Upper lobe of left lung (tissue), 6 donors: Measurements from ENCODE around the gene GRK5. TPM values are rescaled to one million over a fixed set of nuclear protein-coding genes. Genes with fewer than 3 reads are reported as not detected.

Experiments
- ATAC-seq, 2 donors: fragments of 200-7000 bp; cut with Tn5 transposase; one replicate each; pipeline ENCODE4 v1.9.1; 2022; ENCODE audit warnings: mild to moderate bottlenecking in 2 of 2, moderate library complexity in 2 of 2; ENCODE audit not compliant: low FRiP score in 2 of 2
- DNase-seq, 2 donors: peaks; one replicate each; pipeline ENCODE4 v3.0.0-alpha.2; 2019 to 2020
- H3K27ac ChIP-seq, 4 donors: fragments of 200-600 bp; sonication (generic); one replicate each; pipeline ENCODE4 v1.5.1; 2016 to 2019
- H3K27me3 ChIP-seq, 4 donors: fragments of 200-600 bp; sonication (generic); one replicate each; pipeline ENCODE4 v1.5.1; 2017 to 2019
- H3K36me3 ChIP-seq, 4 donors: fragments of 200-600 bp; sonication (generic); one replicate each; pipeline ENCODE4 v1.5.1; 2016 to 2019
- H3K4me1 ChIP-seq, 4 donors: fragments of 200-600 bp; sonication (generic); one replicate each; pipeline ENCODE4 v1.5.1; 2018 to 2019
- H3K4me3 ChIP-seq, 4 donors: fragments of 200-600 bp; sonication (generic); one replicate each; pipeline ENCODE4 v1.5.1; 2017 to 2019; ENCODE audit warnings: mild to moderate bottlenecking in 2 of 4, moderate library complexity in 1 of 4
- H3K9me3 ChIP-seq, 4 donors: fragments of 200-600 bp; sonication (generic); one replicate each; pipeline ENCODE4 v1.5.1; 2018 to 2019
- CTCF ChIP-seq, 6 experiments: fragments of 450-650 bp in 4 of 6; fragments of 200-600 bp in 2 of 6; sonication (generic) in 2 of 6; IDR thresholded peaks; one replicate each; pipeline ENCODE4 v1.5.1; 2016 to 2019; ENCODE audit warnings: antibody characterized with exemption in 6 of 6
- EP300 ChIP-seq, 4 donors: sonication (generic); formaldehyde crosslinking; IDR thresholded peaks; one replicate each; pipeline ENCODE4 v1.5.1; 2017; ENCODE audit warnings: antibody characterized with exemption in 4 of 4, control low read depth in 2 of 4
- POLR2A ChIP-seq, 4 donors: fragments of 450-650 bp; IDR thresholded peaks; one replicate each; pipeline ENCODE4 v1.5.1; 2016 to 2017; ENCODE audit warnings: antibody characterized with exemption in 4 of 4, mild to moderate bottlenecking in 2 of 4
- POLR2AphosphoS5 ChIP-seq, 2 donors: sonication (generic); formaldehyde crosslinking; IDR thresholded peaks; one replicate each; pipeline ENCODE4 v1.5.1; 2017; ENCODE audit warnings: antibody characterized with exemption in 2 of 2
- WGBS, 2 donors: methylation state at CpG; one replicate each; pipeline ENCODE4 v1.1.5; 2017 to 2018; 5-methylcytosine and 5-hydroxymethylcytosine counted together
- total RNA-seq, 6 donors: library from RNA; depleted of rRNA in 4 of 6; stranded (reverse); fragments of >200 nt in 4 of 6; gene quantifications; one replicate each; pipeline versions ENCODE4 v1.1.0 to v1.2.1, GENCODE V29; 2016 to 2021
- donor health status: DM: no; HTN: no; CAD: no; lungs with moderate emphysema.
- donor health status: DM: no; HTN: yes; CAD: no; lungs with severe emphysema.

GRK5 gene
- total RNA-seq, 6 donors from 2014 or later: 38.6 to 80.9 (median 61.1) TPM

- Histone ChIP-seq H3K27me3 (no peaks in the 10 kb centered on the region), H3K4me3 (no peak overlapping the region), H3K36me3 (no peaks in the 10 kb centered on the region), H3K9me3 (no peaks in the 10 kb centered on the region), H3K4me1 (peaks cover 61 to 78% (median 69%) of the 10 kb centered on the region in 4 donors), H3K27ac (peak overlapping the region; percentile 68 to 83 (median 74))
- TF ChIP-seq POLR2AphosphoS5 (IDR thresholded peaks at IDR 0.05): peak in 1 of 2 donors; percentile 69
- TF ChIP-seq POLR2A (IDR thresholded peaks at IDR 0.05): no peak
- TF ChIP-seq EP300 (IDR thresholded peaks at IDR 0.05): peak in 1 of 4 donors; percentile 82
- DNase-seq: no peak
- peak in 1 of 2 donors; percentile 31 for ATAC-seq
- 55 to 81% methylated on average over 6 to 8 of the region's 8 CpGs for WGBS, 2 donors
Observed at GRCh38 chr10:119289227-119289920, 82.0 kb downstream of the GRK5 start.

GRCh38 chr10:119290301-119291048 lies 83.1 kb downstream of the GRK5 start:
- no peaks in the 10 kb centered on the region for H3K27me3 ChIP-seq
- no peak overlapping the region for H3K4me3 ChIP-seq
- no peaks in the 10 kb centered on the region for H3K9me3 ChIP-seq
- peak overlapping the region; percentile 29 to 75 (median 72) for H3K27ac ChIP-seq
- H3K36me3 ChIP-seq: no peaks in the 10 kb centered on the region
- H3K4me1 ChIP-seq: peaks cover 50 to 67% (median 58%) of the 10 kb centered on the region in 4 donors
- TF ChIP-seq EP300 (IDR thresholded peaks at IDR 0.05) (no peak), POLR2A (IDR thresholded peaks at IDR 0.05) (no peak), CTCF (IDR thresholded peaks at IDR 0.05) (peak in 1 of 6 experiments; percentile 9), POLR2AphosphoS5 (IDR thresholded peaks at IDR 0.05) (no peak)
- no peak for DNase-seq
- ATAC-seq: peak in 1 of 2 donors; percentile 74
- WGBS, 2 donors: 47 to 53% methylated on average over 12 of the region's 12 CpGs

GRCh38 chr10:119291223-119291900 lies 84.0 kb downstream of the GRK5 start:
- H3K27ac ChIP-seq: peak overlapping the region in 3 of 4 donors; percentile 72 to 75 (median 72)
- H3K4me3 ChIP-seq: no peak overlapping the region
- H3K4me1 ChIP-seq: peaks cover 41 to 58% (median 49%) of the 10 kb centered on the region in 4 donors
- TF ChIP-seq EP300 (IDR thresholded peaks at IDR 0.05) (no peak), POLR2AphosphoS5 (IDR thresholded peaks at IDR 0.05) (no peak), POLR2A (IDR thresholded peaks at IDR 0.05) (no peak), CTCF (IDR thresholded peaks at IDR 0.05) (no peak)
- no peak for DNase-seq
- peaks cover 0 to 7% (median 0%) of the 10 kb centered on the region in 4 donors for H3K36me3 ChIP-seq
- no peak for ATAC-seq
- H3K27me3 ChIP-seq: no peaks in the 10 kb centered on the region
- no peaks in the 10 kb centered on the region for H3K9me3 ChIP-seq
- 56 to 65% methylated on average over 6 of the region's 6 CpGs for WGBS, 2 donors

- TF ChIP-seq POLR2A (IDR thresholded peaks at IDR 0.05) (no peak), CTCF (IDR thresholded peaks at IDR 0.05) (no peak), POLR2AphosphoS5 (IDR thresholded peaks at IDR 0.05) (no peak), EP300 (IDR thresholded peaks at IDR 0.05) (no peak)
- Histone ChIP-seq H3K4me1 (peaks cover 30 to 43% (median 35%) of the 10 kb centered on the region in 4 donors), H3K27ac (peak overlapping the region in 1 of 4 donors; percentile 44), H3K36me3 (peaks cover 0 to 11% (median 0%) of the 10 kb centered on the region in 4 donors), H3K27me3 (no peaks in the 10 kb centered on the region), H3K4me3 (no peak overlapping the region), H3K9me3 (peaks cover 0 to 6% (median 2%) of the 10 kb centered on the region in 4 donors)
- WGBS, 2 donors: 70 to 83% methylated on average over 11 of the region's 11 CpGs
- no peak for ATAC-seq
- no peak for DNase-seq
Observed at GRCh38 chr10:119292968-119293760, 85.8 kb downstream of the GRK5 start.
